Ovary (tissue), 3 donors: Measurements from ENCODE around the gene ADAMTS2.

Experiments used
- EP300 ChIP-seq: sonication (generic); formaldehyde crosslinking; IDR thresholded peaks from one replicate; pipeline ENCODE4 v1.6.1; 2017; ENCODE audit warnings: antibody characterized with exemption
- TF ChIP-seq, protein P1 (sequence below), 3 donors: fragments of 450-650 bp in 2 of 3; fragments of 200-600 bp in 1 of 3; IDR thresholded peaks; one replicate each; pipeline versions ENCODE4 v1.5.1 to v1.8.0; 2016 to 2022; ENCODE audit warnings: antibody characterized with exemption in 3 of 3, mild to moderate bottlenecking in 1 of 3
- donor health status: DM: no; HTN: no; CAD: no.

DNA sequence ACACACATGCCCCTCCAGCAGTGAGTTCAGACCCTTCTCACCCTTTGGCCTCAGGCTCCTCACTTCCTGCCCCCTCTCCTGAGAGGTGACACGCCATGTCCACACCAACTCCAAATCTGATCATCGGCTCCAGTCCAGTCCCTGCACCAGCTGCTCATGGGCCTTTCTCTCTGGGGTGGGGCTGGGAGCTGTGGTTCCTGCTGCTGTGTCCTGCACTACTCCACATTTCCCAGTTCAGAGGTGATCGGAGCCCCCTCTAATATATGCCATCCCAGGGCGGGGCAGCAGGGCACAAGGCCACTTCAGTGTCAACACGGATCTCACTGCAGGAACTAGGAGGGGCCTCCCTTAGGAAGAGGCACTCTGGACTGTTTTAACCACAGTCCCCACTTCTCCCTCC is 91.5 kb downstream of the ADAMTS2 start:
- TF ChIP-seq, protein P1, sequence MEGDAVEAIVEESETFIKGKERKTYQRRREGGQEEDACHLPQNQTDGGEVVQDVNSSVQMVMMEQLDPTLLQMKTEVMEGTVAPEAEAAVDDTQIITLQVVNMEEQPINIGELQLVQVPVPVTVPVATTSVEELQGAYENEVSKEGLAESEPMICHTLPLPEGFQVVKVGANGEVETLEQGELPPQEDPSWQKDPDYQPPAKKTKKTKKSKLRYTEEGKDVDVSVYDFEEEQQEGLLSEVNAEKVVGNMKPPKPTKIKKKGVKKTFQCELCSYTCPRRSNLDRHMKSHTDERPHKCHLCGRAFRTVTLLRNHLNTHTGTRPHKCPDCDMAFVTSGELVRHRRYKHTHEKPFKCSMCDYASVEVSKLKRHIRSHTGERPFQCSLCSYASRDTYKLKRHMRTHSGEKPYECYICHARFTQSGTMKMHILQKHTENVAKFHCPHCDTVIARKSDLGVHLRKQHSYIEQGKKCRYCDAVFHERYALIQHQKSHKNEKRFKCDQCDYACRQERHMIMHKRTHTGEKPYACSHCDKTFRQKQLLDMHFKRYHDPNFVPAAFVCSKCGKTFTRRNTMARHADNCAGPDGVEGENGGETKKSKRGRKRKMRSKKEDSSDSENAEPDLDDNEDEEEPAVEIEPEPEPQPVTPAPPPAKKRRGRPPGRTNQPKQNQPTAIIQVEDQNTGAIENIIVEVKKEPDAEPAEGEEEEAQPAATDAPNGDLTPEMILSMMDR (IDR thresholded peaks at IDR 0.05): no peak
- TF ChIP-seq EP300: no peak
